Glomerular visceral epithelial cell (primary cell): Measurements from ENCODE around the gene TP53BP2.
"Not testable (repeated sequence)": the region's sequence is repeated elsewhere in the genome, so short reads cannot be mapped to it uniquely, and the experiment has no call there.

ENCODE experiments used
- DNase-seq: peaks from one replicate; pipeline ENCODE4 v3.0.0-alpha.2; 2016; ENCODE audit errors: extremely low spot score

TP53BP2 gene

GRCh38 chr1:223856386-223856785 is 10.6 kb upstream of the TP53BP2 start:
- no peak for DNase-seq

- DNase-seq, result no peak
Measured at GRCh38 chr1:223853748-223854147, 8.0 kb upstream of the TP53BP2 start.

GRCh38 chr1:223853275-223853674 is 7.5 kb upstream of the TP53BP2 start:
- DNase-seq, result no peak

- no peak for DNase-seq
Measured at GRCh38 chr1:223852337-223852736, 6.6 kb upstream of the TP53BP2 start.

- no peak for DNase-seq
Measured at GRCh38 chr1:223849352-223850254, 3.9 kb upstream of the TP53BP2 start.

- DNase-seq, result no peak
Measured at GRCh38 chr1:223848536-223848935, 2.8 kb upstream of the TP53BP2 start.

- DNase-seq, result no peak
Measured at GRCh38 chr1:223847781-223848345, 2.1 kb upstream of the TP53BP2 start.

- DNase-seq, result peak; percentile 64
Measured at GRCh38 chr1:223845037-223845809, 524 bp downstream of the TP53BP2 start.

- no peak for DNase-seq
Measured at GRCh38 chr1:223844787-223845036, 1.0 kb downstream of the TP53BP2 start.

GRCh38 chr1:223843934-223844786 is 1.6 kb downstream of the TP53BP2 start:
- DNase-seq, result no peak

GRCh38 chr1:223842784-223843183 is 3.0 kb downstream of the TP53BP2 start:
- DNase-seq, result no peak

GRCh38 chr1:223841977-223842623 is 3.6 kb downstream of the TP53BP2 start:
- DNase-seq, result not testable (repeated sequence)

GRCh38 chr1:223840254-223840653 is 5.5 kb downstream of the TP53BP2 start:
- no peak for DNase-seq

- DNase-seq, result no peak
Measured at GRCh38 chr1:223838125-223838854, 7.5 kb downstream of the TP53BP2 start.

GRCh38 chr1:223837687-223838086 is 8.1 kb downstream of the TP53BP2 start:
- no peak for DNase-seq

GRCh38 chr1:223837206-223837605 is 8.5 kb downstream of the TP53BP2 start:
- DNase-seq, result no peak

GRCh38 chr1:223836586-223836985 is 9.2 kb downstream of the TP53BP2 start:
- DNase-seq, result no peak

GRCh38 chr1:223835754-223836153 is 10.0 kb downstream of the TP53BP2 start:
- no peak for DNase-seq

- DNase-seq, result no peak
Measured at GRCh38 chr1:223834660-223835263, 11.0 kb downstream of the TP53BP2 start.

- DNase-seq, result no peak
Measured at GRCh38 chr1:223833948-223834347, 11.8 kb downstream of the TP53BP2 start.
